Liver (tissue), 9 donors: ENCODE data around the gene DDX56. TPM values are rescaled to one million over a fixed set of nuclear protein-coding genes. Genes with fewer than 3 reads are reported as not detected.

Source experiments
- DNase-seq: peaks from one replicate; pipeline ENCODE4 v3.0.0-alpha.2; 2017; ENCODE audit warnings: low spot score
- H3K27ac ChIP-seq, 2 donors: one replicate each; pipeline ENCODE4 v1.7.0; 2013; ENCODE audit warnings: inconsistent platforms in 2 of 2, low read length in 2 of 2, control low read depth in 1 of 2, low read depth in 1 of 2, mild to moderate bottlenecking in 1 of 2
- H3K27me3 ChIP-seq, 4 donors: one replicate each; pipeline versions ENCODE4 v1.6.1 to v1.7.0; 2013; ENCODE audit warnings: low read length in 3 of 4, inconsistent platforms in 1 of 4, mild to moderate bottlenecking in 1 of 4, moderate library complexity in 1 of 4; ENCODE audit not compliant: control insufficient read depth in 4 of 4, insufficient read depth in 4 of 4
- H3K36me3 ChIP-seq, 4 donors: one replicate each; pipeline versions ENCODE4 v1.6.1 to v1.7.0; 2013; ENCODE audit warnings: low read length in 3 of 4, mild to moderate bottlenecking in 3 of 4, low read depth in 1 of 4, moderate library complexity in 1 of 4; ENCODE audit not compliant: control insufficient read depth in 4 of 4, insufficient read depth in 3 of 4
- H3K4me1 ChIP-seq, 4 donors: one replicate each; pipeline versions ENCODE4 v1.6.1 to v1.7.0; 2013; ENCODE audit warnings: low read length in 3 of 4, mild to moderate bottlenecking in 3 of 4, moderate library complexity in 1 of 4; ENCODE audit not compliant: control insufficient read depth in 4 of 4, insufficient read depth in 4 of 4
- H3K4me3 ChIP-seq, 3 donors: one replicate each; pipeline versions ENCODE4 v1.6.1 to v1.7.0; 2013; ENCODE audit warnings: low read length in 3 of 3, control low read depth in 1 of 3, low read depth in 1 of 3, mild to moderate bottlenecking in 1 of 3
- H3K9ac ChIP-seq, 2 donors: one replicate each; pipeline ENCODE4 v1.7.0; 2013; ENCODE audit warnings: low read length in 2 of 2, mild to moderate bottlenecking in 2 of 2, moderate library complexity in 2 of 2, control low read depth in 1 of 2, low read depth in 1 of 2
- H3K9me3 ChIP-seq, 4 donors: one replicate each; pipeline versions ENCODE4 v1.6.1 to v1.7.0; 2013; ENCODE audit warnings: low read length in 3 of 4; ENCODE audit not compliant: control insufficient read depth in 4 of 4
- CTCF ChIP-seq: fragments of 150-350 bp; IDR thresholded peaks from 2 replicates; pipeline ENCODE4 v1.5.1; 2017; ENCODE audit warnings: improper control_type of control experiment, low read depth, low read length; ENCODE audit not compliant: missing input control
- EGR1 ChIP-seq, 2 donors: IDR thresholded peaks; 2 replicates each; pipeline ENCODE4 v1.6.1; 2016 to 2018; ENCODE audit warnings: antibody characterized with exemption in 2 of 2, low read depth in 2 of 2
- FOXA1 ChIP-seq: IDR thresholded peaks from 2 replicates; pipeline ENCODE4 v1.6.1; 2016; ENCODE audit warnings: antibody characterized with exemption
- FOXA2 ChIP-seq: IDR thresholded peaks from 2 replicates; pipeline ENCODE4 v1.6.1; 2016; ENCODE audit warnings: antibody characterized with exemption
- GABPA ChIP-seq, 2 donors: IDR thresholded peaks in 1 of 2; conservative IDR thresholded peaks in 1 of 2; 2 replicates each; pipeline ENCODE4 v1.6.1; 2016; ENCODE audit warnings: antibody characterized with exemption in 2 of 2, mild to moderate bottlenecking in 1 of 2, moderate library complexity in 1 of 2
- HNF4A ChIP-seq, 2 donors: conservative IDR thresholded peaks; 2 replicates each; pipeline ENCODE4 v1.6.1; 2016; ENCODE audit warnings: antibody characterized with exemption in 2 of 2, mild to moderate bottlenecking in 2 of 2
- HNF4G ChIP-seq: IDR thresholded peaks from 2 replicates; pipeline ENCODE4 v1.6.1; 2016; ENCODE audit warnings: antibody characterized with exemption
- JUND ChIP-seq, 2 donors: IDR thresholded peaks; 2 replicates each; pipeline ENCODE4 v1.6.1; 2016; ENCODE audit warnings: antibody characterized with exemption in 2 of 2
- MAX ChIP-seq: IDR thresholded peaks from 2 replicates; pipeline ENCODE4 v1.6.1; 2016; ENCODE audit warnings: antibody characterized with exemption
- RAD21 ChIP-seq, 2 donors: IDR thresholded peaks; 2 replicates each; pipeline ENCODE4 v1.6.1; 2016; ENCODE audit warnings: antibody characterized with exemption in 2 of 2, mild to moderate bottlenecking in 2 of 2
- RXRA ChIP-seq, 2 donors: IDR thresholded peaks; 2 replicates each; pipeline ENCODE4 v1.6.1; 2017 to 2018; ENCODE audit warnings: antibody characterized with exemption in 2 of 2, mild to moderate bottlenecking in 1 of 2
- TAF1 ChIP-seq: conservative IDR thresholded peaks from 2 replicates; pipeline ENCODE4 v1.6.1; 2016; ENCODE audit warnings: antibody characterized with exemption, mild to moderate bottlenecking
- YY1 ChIP-seq: IDR thresholded peaks from 2 replicates; pipeline ENCODE4 v1.6.1; 2016; ENCODE audit warnings: antibody characterized with exemption, mild to moderate bottlenecking
- ZBTB33 ChIP-seq: IDR thresholded peaks from 2 replicates; pipeline ENCODE4 v1.6.1; 2016; ENCODE audit warnings: antibody characterized with exemption
- WGBS: extraction: QIAGEN DNeasy Blood & Tissue Kit; methylation state at CpG from one replicate; pipeline ENCODE4 v1.1.7; 2013; 5-methylcytosine and 5-hydroxymethylcytosine counted together
- polyA plus RNA-seq, 2 donors: library from polyadenylated mRNA; stranded (reverse) in 1 of 2; unstranded in 1 of 2; fragments of 200-250 nt in 1 of 2; fragments of >200 nt in 1 of 2; fragmentation: Nextera tagmentation in 1 of 2; extraction: Ambion mirVana in 1 of 2; gene quantifications; one replicate each; pipeline versions ENCODE4 v1.2.1 to v1.2.3, GENCODE V29; 2013 to 2015
- total RNA-seq, 2 donors: library from RNA; depleted of rRNA; stranded (reverse); fragments of >200 nt; gene quantifications; one replicate each; pipeline ENCODE4 v1.2.3, GENCODE V29; 2014
- donor health status: healthy.
- donor health status: healthy.
- donor health status: healthy.
- donor health status: healthy.
- donor health status: healthy.

Gene DDX56
- total and polyA plus RNA-seq, 4 donors = 24.3 to 42.1 (median 31.9) TPM

- TF ChIP-seq YY1 (no peak), ZBTB33 (no peak), FOXA1 (no peak), JUND (IDR thresholded peaks at IDR 0.05) (no peak)
- WGBS = 83% methylated on average over 16 of the region's 16 CpGs
- H3K36me3 ChIP-seq = peaks cover 23 to 49% (median 43%) of the 10 kb centered on the region in 4 donors
- H3K27me3 ChIP-seq = no peaks in the 10 kb centered on the region
- H3K4me3 ChIP-seq = no peak overlapping the region
- H3K9ac ChIP-seq = no peak overlapping the region
- DNase-seq = no peak
- H3K9me3 ChIP-seq = no peaks in the 10 kb centered on the region
- no peak overlapping the region for H3K27ac ChIP-seq
- peaks cover 8 to 38% (median 25%) of the 10 kb centered on the region in 4 donors for H3K4me1 ChIP-seq
Measured at GRCh38 chr7:44565795-44566559, 7.7 kb downstream of the DDX56 start.

- H3K4me1 ChIP-seq = peaks cover 8 to 35% (median 25%) of the 10 kb centered on the region in 4 donors
- no peaks in the 10 kb centered on the region for H3K9me3 ChIP-seq
- H3K27ac ChIP-seq = no peak overlapping the region
- no peak for TF ChIP-seq HNF4G
- TF ChIP-seq RAD21 (IDR thresholded peaks at IDR 0.05) = peak; percentile 92 to 94
- no peak for TF ChIP-seq TAF1
- no peak for TF ChIP-seq GABPA (IDR thresholded peaks at IDR 0.05 in 1 of 2, conservative IDR thresholded peaks at IDR 0.05 in 1 of 2)
- TF ChIP-seq RXRA (IDR thresholded peaks at IDR 0.05) = no peak
- TF ChIP-seq JUND (IDR thresholded peaks at IDR 0.05) = no peak
- TF ChIP-seq FOXA1 = no peak
- TF ChIP-seq CTCF = peak; percentile 99
- TF ChIP-seq HNF4A (conservative IDR thresholded peaks at IDR 0.05) = no peak
- no peak for TF ChIP-seq ZBTB33
- peak; percentile 45 for TF ChIP-seq MAX
- peak; percentile 20 for TF ChIP-seq YY1
- no peak for TF ChIP-seq EGR1 (IDR thresholded peaks at IDR 0.05; ENCODE audit: low read depth in 2 of 2)
- no peak for TF ChIP-seq FOXA2
- DNase-seq = peak; percentile 81
- H3K27me3 ChIP-seq = no peaks in the 10 kb centered on the region
- H3K36me3 ChIP-seq = peaks cover 18 to 43% (median 38%) of the 10 kb centered on the region in 4 donors
- 54% methylated on average over 13 of the region's 13 CpGs for WGBS
- no peak overlapping the region for H3K9ac ChIP-seq
- no peak overlapping the region for H3K4me3 ChIP-seq
Measured at GRCh38 chr7:44565097-44565794, 8.5 kb downstream of the DDX56 start.
